ENCODE results near the gene CPSF4L. TPM values are rescaled to one million over a fixed set of nuclear protein-coding genes. Genes with fewer than 3 reads are reported as not detected.

Gene CPSF4L
- polyA plus RNA-seq, 1 of the 3 experiments (the other 2 are of a cell fraction) = 0.10 TPM

GRCh38 chr17:73210002-73210678, 51.5 kb downstream of the CPSF4L start:
- ChIA-PET CTCF (interaction anchor here (0.7 to 1.7 kb wide), 5 partner anchors 13 to 160 kb away, joined by 3 to 7 read pairs (median 3); no protein-coding TSS in a partner anchor), POLR2A (no interaction called here)
- H3K27ac ChIP-seq (ENCODE audit: low read depth in 2 of 2, low read length in 1 of 2) = 0 out of 4 replicates have a peak overlapping the region, but pooled peaks of 1 of the 2 experiments have one; percentile 4
- peaks cover 16% of the 10 kb centered on the region for H4K20me1 ChIP-seq (ENCODE audit: insufficient read depth)
- H3K4me1 ChIP-seq (ENCODE audit: control insufficient read depth in 1 of 2, insufficient read depth in 2 of 2, low read depth in 1 of 2, low read length in 1 of 2) = no peaks in the 10 kb centered on the region
- H3K9ac ChIP-seq = no peak overlapping the region
- H3K4me2 ChIP-seq = no peak overlapping the region
- no peaks in the 10 kb centered on the region for H3K27me3 ChIP-seq (ENCODE audit: insufficient read depth)
- H3F3A ChIP-seq (replicated peaks; ENCODE audit: insufficient read depth) = peaks cover 25% of the 10 kb centered on the region
- peak; percentile 80 for DNase-seq
- TF ChIP-seq TAF1 (IDR thresholded peaks at IDR 0.05; ENCODE audit: borderline replicate concordance, low read depth, low read length) = no peak
- peak; percentile 63 for TF ChIP-seq CTCF (IDR thresholded peaks at IDR 0.05)
- peak; percentile 18; the same call in 1 of the 2 replicates for TF ChIP-seq FOSL2 (IDR thresholded peaks at IDR 0.05; ENCODE audit: borderline replicate concordance, low read depth)
- TF ChIP-seq, protein P1, sequence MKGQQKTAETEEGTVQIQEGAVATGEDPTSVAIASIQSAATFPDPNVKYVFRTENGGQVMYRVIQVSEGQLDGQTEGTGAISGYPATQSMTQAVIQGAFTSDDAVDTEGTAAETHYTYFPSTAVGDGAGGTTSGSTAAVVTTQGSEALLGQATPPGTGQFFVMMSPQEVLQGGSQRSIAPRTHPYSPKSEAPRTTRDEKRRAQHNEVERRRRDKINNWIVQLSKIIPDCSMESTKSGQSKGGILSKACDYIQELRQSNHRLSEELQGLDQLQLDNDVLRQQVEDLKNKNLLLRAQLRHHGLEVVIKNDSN (IDR thresholded peaks at IDR 0.05; ENCODE audit: borderline replicate concordance, low read depth) = no peak
- no peaks in the 10 kb centered on the region for H3K9me2 ChIP-seq
- peaks cover 61% of the 10 kb centered on the region for H3K79me2 ChIP-seq (ENCODE audit: insufficient read depth)
- H3K9me3 ChIP-seq = no peaks in the 10 kb centered on the region
- 84% methylated on average over 8 of the region's 8 CpGs for WGBS (ENCODE audit: low lambda C conversion rate)
- H3K4me3 ChIP-seq (ENCODE audit: low read depth in 2 of 2, low read length in 1 of 2) = no peak overlapping the region
- H3K36me3 ChIP-seq (replicated peaks in 1 of 2; ENCODE audit: control insufficient read depth in 1 of 2, insufficient read depth in 2 of 2, low read length in 1 of 2) = peaks cover 56 to 64% of the 10 kb centered on the region in 2 experiments
- no peak overlapping the region for H2AFZ ChIP-seq (ENCODE audit: low read depth)

- peaks cover 16% of the 10 kb centered on the region for H4K20me1 ChIP-seq (ENCODE audit: insufficient read depth)
- H3K79me2 ChIP-seq (ENCODE audit: insufficient read depth) = peaks cover 54% of the 10 kb centered on the region
- no peaks in the 10 kb centered on the region for H3K9me3 ChIP-seq
- no peak for TF ChIP-seq RAD21 (IDR thresholded peaks at IDR 0.05; ENCODE audit: low read length)
- TF ChIP-seq, protein P2, sequence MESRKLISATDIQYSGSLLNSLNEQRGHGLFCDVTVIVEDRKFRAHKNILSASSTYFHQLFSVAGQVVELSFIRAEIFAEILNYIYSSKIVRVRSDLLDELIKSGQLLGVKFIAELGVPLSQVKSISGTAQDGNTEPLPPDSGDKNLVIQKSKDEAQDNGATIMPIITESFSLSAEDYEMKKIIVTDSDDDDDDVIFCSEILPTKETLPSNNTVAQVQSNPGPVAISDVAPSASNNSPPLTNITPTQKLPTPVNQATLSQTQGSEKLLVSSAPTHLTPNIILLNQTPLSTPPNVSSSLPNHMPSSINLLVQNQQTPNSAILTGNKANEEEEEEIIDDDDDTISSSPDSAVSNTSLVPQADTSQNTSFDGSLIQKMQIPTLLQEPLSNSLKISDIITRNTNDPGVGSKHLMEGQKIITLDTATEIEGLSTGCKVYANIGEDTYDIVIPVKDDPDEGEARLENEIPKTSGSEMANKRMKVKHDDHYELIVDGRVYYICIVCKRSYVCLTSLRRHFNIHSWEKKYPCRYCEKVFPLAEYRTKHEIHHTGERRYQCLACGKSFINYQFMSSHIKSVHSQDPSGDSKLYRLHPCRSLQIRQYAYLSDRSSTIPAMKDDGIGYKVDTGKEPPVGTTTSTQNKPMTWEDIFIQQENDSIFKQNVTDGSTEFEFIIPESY (IDR thresholded peaks at IDR 0.05; ENCODE audit: borderline replicate concordance, low read depth) = no peak
- no peak overlapping the region for H3K4me2 ChIP-seq
- no peak overlapping the region for H2AFZ ChIP-seq (ENCODE audit: low read depth)
- peaks cover 57 to 60% of the 10 kb centered on the region in 2 experiments for H3K36me3 ChIP-seq (replicated peaks in 1 of 2; ENCODE audit: control insufficient read depth in 1 of 2, insufficient read depth in 2 of 2, low read length in 1 of 2)
- H3K27ac ChIP-seq (ENCODE audit: low read depth in 2 of 2, low read length in 1 of 2) = no peak overlapping the region
- H3K4me1 ChIP-seq (ENCODE audit: control insufficient read depth in 1 of 2, insufficient read depth in 2 of 2, low read depth in 1 of 2, low read length in 1 of 2) = no peaks in the 10 kb centered on the region
- H3F3A ChIP-seq (replicated peaks; ENCODE audit: insufficient read depth) = peaks cover 25% of the 10 kb centered on the region
- DNase-seq = no peak
- ChIA-PET CTCF (interaction anchor here (1.0 to 1.7 kb wide), 3 partner anchors 13 to 160 kb away, joined by 3 to 7 read pairs (median 4); no protein-coding TSS in a partner anchor), POLR2A (no interaction called here)
- H3K4me3 ChIP-seq (ENCODE audit: low read depth in 2 of 2, low read length in 1 of 2) = no peak overlapping the region
- H3K9me2 ChIP-seq = no peaks in the 10 kb centered on the region
- WGBS (ENCODE audit: low lambda C conversion rate) = over 99% methylated on average over 10 of the region's 13 CpGs
- H3K9ac ChIP-seq = no peak overlapping the region
- no peaks in the 10 kb centered on the region for H3K27me3 ChIP-seq (ENCODE audit: insufficient read depth)
Observed at GRCh38 chr17:73209436-73209835, 52.2 kb downstream of the CPSF4L start.
